Measurements from ENCODE around the gene TBX15.

DNA sequence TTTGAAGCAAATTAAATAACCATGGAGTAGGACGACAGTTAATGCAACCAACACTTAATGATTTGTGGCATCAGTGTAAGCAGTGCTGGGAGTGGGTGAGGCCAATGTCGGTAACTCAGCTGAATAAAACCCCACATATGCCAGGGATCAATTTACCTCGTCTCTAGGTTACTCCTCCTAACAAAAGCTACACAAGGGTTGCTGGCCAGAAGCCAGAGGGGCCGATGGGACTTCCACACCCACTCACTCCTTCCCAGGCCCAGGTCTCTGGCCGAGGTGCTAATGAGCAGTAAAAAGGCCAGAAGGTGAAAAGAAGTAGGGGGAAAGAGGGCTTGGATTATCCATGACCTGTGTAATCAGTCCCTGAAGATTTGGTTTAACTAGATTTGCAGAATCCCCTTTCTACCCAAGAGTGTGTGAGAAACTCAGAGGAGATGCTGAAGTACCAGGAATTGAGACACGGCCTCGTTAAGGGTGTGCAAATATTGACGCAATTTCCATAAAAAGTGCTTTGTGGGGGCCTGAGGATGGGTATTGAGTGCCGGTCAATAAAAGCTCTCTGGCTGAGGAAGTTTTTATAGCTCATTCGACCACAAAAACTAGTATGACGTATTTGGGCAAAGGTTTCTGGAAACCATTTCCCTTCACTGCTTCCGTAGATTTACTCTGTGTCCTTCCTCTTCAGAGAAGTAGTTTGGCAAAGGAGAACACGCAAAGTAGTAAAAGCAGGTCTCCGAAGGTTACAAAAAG lies 145.5 kb downstream of the TBX15 start:
- TF ChIP-seq, protein P1, sequence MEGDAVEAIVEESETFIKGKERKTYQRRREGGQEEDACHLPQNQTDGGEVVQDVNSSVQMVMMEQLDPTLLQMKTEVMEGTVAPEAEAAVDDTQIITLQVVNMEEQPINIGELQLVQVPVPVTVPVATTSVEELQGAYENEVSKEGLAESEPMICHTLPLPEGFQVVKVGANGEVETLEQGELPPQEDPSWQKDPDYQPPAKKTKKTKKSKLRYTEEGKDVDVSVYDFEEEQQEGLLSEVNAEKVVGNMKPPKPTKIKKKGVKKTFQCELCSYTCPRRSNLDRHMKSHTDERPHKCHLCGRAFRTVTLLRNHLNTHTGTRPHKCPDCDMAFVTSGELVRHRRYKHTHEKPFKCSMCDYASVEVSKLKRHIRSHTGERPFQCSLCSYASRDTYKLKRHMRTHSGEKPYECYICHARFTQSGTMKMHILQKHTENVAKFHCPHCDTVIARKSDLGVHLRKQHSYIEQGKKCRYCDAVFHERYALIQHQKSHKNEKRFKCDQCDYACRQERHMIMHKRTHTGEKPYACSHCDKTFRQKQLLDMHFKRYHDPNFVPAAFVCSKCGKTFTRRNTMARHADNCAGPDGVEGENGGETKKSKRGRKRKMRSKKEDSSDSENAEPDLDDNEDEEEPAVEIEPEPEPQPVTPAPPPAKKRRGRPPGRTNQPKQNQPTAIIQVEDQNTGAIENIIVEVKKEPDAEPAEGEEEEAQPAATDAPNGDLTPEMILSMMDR (IDR thresholded peaks at IDR 0.05), result no peak
- no peak for TF ChIP-seq POLR2A (IDR thresholded peaks at IDR 0.05)
